NCI-H446 treated with DMSO at 0.1 percent for 48 hours (cell line): ENCODE results near the gene PFN2.

Experiments used
- DNase-seq: peaks from one replicate; lab custom pipeline; 2025; lab: John Stamatoyannopoulos, UW

PFN2 gene

GRCh38 chr3:149917124-149917667 lies 53.5 kb downstream of the PFN2 start:
- no peak for DNase-seq
